ENCODE data around the gene MATN1.
"Not testable (repeated sequence)": the region's sequence is repeated elsewhere in the genome, so short reads cannot be mapped to it uniquely, and the experiment has no call there.

Gene MATN1, protein sequence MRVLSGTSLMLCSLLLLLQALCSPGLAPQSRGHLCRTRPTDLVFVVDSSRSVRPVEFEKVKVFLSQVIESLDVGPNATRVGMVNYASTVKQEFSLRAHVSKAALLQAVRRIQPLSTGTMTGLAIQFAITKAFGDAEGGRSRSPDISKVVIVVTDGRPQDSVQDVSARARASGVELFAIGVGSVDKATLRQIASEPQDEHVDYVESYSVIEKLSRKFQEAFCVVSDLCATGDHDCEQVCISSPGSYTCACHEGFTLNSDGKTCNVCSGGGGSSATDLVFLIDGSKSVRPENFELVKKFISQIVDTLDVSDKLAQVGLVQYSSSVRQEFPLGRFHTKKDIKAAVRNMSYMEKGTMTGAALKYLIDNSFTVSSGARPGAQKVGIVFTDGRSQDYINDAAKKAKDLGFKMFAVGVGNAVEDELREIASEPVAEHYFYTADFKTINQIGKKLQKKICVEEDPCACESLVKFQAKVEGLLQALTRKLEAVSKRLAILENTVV

GRCh38 chr1:30723331-30723755 lies at the start of gene MATN1:
MATN1 (minus strand) TSS chr1:30723585; CDS start chr1:30723551, 34 bp downstream.
- DNase-seq = no peak

DNA sequence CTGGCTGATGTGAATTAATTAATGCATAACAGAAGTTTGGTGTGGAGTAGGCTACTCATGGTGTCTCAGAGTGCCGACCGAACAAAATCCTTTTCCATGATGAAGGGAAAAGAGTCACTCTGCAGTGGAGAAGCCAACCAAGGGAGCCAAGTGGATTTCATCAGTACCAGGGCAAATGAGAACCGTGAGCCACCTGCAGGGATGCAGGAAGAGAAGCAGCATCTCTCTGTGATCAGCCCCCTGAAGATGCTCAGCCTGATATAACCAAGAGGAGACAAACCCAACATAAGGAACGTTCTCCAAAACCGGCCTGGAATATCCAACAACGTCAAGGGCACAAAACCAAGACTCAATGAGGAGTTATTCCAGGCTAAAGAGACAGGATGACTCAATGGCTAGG lies 47.6 kb upstream of the MATN1 start:
- no peak for DNase-seq

DNA sequence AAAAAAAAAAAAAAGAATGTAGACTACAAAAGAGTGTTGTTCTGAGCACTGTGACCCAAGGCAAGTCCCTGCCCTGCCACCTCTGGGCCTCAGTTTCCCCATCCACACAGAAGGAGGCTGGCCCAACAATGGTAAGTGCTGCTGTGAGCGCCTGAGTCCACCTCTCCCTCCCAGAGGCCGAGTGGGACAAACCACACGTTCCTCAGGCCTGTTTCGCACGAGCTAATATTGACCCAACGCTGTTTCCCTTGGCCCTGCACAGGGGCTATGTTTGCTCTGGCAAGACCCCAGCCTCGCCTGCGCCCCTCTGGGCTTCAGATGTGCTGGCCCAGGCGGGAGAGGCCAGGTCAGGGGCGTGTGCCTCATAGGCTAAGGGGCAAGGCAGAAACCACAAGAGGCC lies 46.8 kb upstream of the MATN1 start:
- DNase-seq = no peak

GRCh38 chr1:30768830-30769718 lies 45.7 kb upstream of the MATN1 start:
- no peak for DNase-seq

DNA sequence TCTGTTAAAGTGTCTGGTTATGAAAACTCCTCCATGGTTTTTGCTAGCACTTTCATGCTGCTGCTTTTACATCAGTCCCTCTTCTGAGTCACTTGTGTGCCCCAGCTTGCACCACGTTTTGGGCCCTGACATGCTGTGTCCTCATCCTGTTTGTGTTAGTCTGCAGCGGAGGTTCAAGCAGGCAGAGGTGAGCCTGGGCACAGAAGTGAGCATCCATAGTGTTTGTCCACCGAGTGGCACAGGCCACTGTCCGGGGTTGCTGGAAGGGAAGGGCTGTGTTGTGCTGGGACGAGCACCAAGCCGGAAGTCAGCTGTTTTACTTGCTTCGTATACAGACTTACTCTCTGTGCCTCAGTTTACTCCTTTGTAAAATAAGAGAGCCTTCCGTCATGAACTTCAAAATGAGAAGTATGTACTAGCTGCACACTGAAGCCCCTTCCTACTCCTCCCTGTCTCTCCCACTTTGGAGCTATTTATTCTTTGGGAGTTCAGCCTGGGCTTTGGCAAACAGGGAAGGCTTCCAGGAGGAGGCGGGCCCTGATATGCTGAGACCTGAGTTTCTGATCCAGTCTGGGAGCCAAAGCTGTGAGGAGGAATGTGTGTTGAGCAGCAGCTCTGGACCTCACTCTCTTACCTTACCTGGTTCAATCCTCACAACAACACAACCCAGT lies 44.9 kb upstream of the MATN1 start:
- peak; percentile 19 for DNase-seq

DNA sequence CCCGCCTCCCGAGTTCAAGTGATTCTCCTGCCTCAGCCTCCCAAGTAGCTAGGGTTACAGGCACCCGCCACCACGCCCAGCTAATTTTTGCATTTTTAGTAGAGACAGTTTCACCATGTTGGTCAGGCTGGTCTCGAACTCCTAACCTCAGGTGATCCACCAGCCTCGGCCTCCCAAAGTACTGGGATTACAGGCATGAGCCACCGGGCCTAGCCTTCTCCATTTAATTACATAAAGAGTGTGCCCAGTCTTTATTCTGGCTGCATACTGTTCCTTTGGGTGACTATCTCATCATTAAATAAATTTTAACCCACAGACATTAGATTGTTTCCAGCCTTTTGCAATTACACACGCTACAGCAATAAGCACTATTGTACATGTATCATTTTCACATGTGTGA lies 43.6 kb upstream of the MATN1 start:
- not testable (repeated sequence) for DNase-seq

- peak; percentile 29 for DNase-seq
These were observed 42.4 kb upstream of the MATN1 start for GRCh38 chr1:30765556-30766434.

GRCh38 chr1:30764939-30765555 lies 41.7 kb upstream of the MATN1 start:
- DNase-seq = no peak

DNA sequence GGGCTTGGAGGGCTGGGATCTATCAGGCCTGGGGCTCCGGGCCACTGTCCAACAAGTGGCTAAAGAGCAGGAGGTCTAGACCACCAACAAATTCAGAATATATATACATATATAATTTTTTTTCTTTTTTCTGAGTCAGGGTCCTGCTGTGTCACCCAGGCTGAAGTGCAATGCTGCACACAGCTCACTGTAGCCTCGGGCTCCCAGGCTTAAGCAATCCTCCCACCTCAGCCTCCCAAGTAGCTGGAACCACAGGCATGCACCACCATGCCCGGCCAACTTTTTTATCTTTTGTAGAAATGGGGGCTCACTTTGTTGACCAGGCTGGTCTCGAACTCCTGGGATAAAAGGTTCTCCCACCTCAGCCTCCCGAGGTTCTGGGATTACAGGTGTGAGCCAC lies 41.0 kb upstream of the MATN1 start:
- no peak for DNase-seq

DNA sequence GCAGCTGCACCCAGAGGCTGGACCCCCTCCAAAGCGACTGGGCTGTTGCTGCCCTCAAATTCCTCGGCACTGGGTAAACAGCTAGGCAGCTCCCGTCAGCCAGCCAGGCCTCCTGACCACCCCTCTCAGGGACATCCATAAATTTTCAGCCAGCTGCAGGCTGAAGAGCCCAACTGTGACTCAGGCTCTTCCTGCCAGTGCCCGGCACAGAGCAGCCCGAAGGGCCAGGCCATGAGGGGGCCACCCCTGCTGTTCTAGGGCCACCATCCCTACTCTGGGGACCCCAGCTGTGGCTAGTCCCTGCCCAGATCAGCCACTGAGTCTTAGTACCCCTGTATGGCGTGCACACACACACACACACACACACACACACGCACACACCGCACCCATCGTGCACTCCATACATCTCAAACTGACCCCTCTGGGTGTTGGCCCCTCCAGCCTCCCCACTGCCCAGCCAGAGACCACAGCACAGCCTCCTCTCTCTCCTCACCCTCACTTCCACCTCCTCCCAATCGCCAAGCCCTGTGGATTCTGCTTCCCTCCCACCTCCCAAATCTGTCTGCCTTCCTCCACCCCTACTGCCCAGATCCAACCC lies 40.4 kb upstream of the MATN1 start:
- no peak for DNase-seq

DNA sequence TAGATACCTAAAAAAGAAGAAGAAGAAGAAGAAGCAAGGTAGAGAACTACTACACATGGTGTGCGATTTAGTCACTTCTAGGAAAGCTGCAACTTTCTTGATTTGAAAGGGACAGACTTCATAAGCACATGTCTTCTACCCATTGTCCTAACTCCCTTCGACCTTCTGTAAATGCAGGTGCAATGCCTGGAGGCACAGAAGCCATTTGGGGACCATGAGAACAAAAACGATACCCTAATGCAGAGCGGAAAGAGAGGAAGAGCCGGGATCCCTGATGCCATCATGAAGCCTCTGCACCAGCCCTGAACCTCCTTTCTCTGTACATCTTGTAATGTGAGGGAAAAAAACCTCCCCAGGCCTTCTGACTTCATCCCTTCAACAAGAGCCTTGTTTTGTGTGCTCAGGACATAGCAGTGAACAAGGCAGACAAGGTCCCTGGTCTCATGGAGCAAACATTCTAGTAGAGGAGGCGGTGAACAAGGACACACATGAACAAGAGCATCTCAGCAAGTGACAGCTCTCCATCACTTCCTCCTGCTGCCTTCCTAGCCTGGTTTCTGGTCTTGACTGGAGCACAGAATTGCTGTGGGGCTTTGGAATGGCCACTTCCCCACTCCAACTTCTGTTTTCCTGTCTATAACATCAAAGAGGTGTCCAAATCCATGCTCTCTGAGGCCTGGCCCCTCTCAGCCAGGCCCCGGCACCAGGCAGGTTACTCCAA lies 39.7 kb upstream of the MATN1 start:
- no peak for DNase-seq

DNA sequence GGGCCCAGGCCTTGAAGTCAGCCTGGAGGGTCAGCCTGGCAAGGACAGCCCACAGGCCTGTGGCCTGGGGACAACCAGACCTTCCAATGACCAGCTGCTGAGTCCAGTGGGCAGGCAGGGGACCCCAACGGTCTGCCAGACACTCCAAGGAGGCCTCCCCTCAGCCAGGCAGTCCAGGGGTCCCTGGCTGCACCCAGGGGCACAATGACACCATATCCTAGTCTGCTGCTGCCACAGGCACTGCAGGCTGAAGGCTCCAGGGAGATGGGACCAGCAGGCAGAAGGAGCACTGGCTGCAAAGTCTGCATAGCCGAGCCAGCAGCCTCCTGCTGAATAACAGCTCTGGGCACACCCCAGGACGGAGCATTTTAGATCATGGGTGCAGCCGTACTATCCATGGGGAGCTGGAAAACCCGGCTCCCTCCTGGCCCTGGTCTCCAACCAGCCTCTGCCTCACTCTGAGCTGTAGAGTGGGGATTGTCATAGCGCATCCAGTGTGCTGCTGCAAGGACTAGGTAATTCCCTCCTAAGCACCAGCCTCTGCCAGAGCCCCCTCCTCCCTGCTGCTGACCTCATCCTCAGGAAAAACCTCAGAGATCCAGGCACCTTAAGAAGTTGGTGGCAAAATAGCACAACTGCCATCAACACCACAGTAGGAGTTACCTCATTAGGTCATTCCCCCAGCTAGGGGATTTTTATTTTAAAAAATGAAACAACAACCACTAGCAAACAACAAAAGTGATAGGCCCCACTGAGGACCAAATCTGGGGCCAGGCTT lies 39.0 kb upstream of the MATN1 start:
- DNase-seq = no peak

DNA sequence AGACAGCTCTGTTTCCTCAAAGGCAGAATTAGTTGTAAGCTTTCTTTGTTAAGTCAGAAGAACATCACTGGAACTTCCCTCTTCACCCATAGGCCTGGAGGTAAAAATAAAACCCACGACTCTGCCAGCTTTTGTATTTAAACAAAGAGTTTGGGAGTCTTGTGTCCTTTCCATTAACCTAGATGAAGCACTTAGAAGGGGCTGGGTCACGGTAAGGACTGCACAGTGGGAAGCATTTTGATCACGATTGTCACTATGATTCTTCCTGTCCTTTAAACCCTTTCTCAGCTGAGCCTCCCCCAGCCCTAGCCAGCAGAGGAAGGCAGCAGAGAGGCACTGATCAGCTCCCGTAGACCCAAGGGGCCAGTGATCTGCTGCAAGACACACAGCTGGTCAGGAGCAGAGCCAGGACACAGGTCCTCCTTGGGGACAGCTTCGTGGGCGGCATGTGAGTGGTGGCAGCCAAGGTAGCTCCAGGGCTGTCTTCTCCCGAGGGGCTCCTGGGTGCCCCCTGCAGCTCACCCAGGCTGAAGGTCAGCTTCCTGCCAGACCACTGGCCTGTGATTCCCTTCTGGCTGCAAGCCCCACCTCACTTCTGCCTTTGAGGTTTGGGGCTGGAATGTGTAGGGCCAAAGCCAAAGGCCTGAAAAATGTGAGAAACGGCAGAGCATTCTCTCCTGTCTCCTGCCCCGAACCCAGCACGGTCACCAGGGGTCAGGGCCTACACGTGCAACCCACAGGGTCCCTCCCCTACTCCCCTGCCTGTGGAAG lies 38.2 kb upstream of the MATN1 start:
- peak; percentile 47 for DNase-seq

DNA sequence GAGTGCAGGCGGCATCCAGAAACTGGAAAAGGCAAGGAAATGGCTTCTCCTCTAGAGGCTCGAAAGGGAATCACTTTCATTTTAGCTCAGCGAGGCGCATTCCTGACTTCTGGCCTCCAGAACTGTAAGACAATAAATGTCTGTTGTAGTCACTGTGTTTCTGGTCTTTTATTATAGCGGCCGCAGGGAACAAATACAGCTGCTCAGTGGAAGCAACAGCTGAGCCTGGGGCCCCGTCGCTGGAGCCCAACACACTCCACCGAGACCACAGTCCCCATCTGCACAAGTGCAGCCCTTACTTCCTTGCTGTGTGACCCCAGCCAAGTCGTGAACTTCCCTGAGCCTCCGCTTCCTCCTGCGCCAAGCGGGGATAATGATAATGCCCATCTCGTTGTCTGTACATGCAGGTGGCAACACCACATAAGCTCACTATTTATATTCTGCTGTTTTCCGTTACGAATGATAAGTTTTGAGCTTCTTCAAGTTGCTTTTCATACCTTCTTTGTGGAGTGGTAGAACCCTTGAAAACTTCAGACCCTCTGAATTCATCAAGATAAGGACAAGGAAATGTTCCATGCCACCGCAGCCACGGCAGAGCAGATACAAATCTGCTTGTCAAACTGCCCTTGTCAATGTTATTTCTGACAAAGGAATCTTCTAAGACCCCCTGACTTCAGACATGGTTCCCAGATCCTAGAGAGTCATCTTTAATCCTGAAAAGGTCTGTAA lies 37.4 kb upstream of the MATN1 start:
- DNase-seq = peak; percentile 33

- DNase-seq = peak; percentile 81
These were observed 36.4 kb upstream of the MATN1 start for GRCh38 chr1:30759718-30760281.

- DNase-seq = no peak
These were observed 35.5 kb upstream of the MATN1 start for GRCh38 chr1:30758785-30759380.

DNA sequence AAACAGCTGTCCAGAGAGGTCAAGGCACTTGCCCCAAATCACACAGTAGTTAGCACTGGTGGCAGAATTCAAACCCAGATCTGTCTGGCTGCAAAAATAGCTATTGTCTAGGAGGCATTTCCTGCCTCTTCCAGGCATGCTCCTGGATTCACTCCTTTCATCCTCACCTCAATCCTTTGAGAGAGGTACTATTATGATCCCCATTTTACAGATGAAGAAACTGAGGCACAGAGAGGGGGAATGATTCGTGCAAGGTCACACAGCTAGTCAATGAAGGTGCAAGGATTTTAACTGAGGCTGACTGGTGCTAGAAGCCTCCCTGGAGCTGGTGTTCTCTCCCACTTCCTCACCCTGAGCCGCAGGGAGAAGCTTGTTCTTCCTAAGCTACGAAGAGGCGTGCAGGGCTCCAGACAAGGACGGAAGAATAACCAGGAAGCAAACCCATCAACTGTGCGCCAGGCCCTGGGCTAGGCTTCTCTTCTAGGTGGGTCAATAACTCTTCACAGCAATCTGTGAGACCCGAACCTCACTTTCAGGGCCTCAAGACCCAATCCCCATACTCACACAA lies 34.8 kb upstream of the MATN1 start:
- DNase-seq = no peak

Data from CD4-positive, alpha-beta T cell treated with Interleukin-17A for 4 hours (primary cell).